Right ventricle myocardium inferior (tissue), 1 donor: ENCODE data around the gene FKBP3. TPM values are rescaled to one million over a fixed set of nuclear protein-coding genes. Genes with fewer than 3 reads are reported as not detected.
"Not testable (repeated sequence)": the region's sequence is repeated elsewhere in the genome, so short reads cannot be mapped to it uniquely, and the experiment has no call there.

Experiments used
- ATAC-seq: fragments of 200-7000 bp; cut with Tn5 transposase; one replicate; pipeline ENCODE4 v1.9.1; 2020; ENCODE audit warnings: mild to moderate bottlenecking, moderate library complexity
- DNase-seq: peaks from one replicate; pipeline ENCODE4 v3.0.0; 2021; ENCODE audit errors: missing footprints
- intact Hi-C: fragments of 100-400 bp; cut with DNase I; formaldehyde crosslinking; loops from one replicate; pipeline ENCODE4 v1.11.0; 2022
- long read RNA-seq: library from polyadenylated mRNA; unstranded; transcript quantifications from one replicate; pipeline ENCODE4 v2.0.0, GENCODE V29; 2021
- total RNA-seq: library from RNA; stranded (reverse); fragmentation: NEBNext Ultra II Directional; extraction: Animal tissue kit (Norgen Biotek cat#: 25700); gene quantifications from one replicate; pipeline ENCODE4 v1.2.1, GENCODE V29; 2021
- donor health status: DM: no; HTN: yes; CAD: no; lungs with severe emphysema.

Gene FKBP3
- 121 TPM for total RNA-seq
- long read RNA-seq, transcript FKBP3-202 (7 exons, 1,346 nt) = major isoform, 43 of 44 reads
- long read RNA-seq, partial matches to known transcripts = 1 of 44 reads
- long read RNA-seq, other reads (novel, unspliced or antisense) = 0 of 44 reads

GRCh38 chr14:45134051-45134958 is at the start of gene FKBP3:
Gene FKBP3, minus strand, starts transcription at chr14:45134481. Its CDS starts 25 bp downstream, at chr14:45134456.
- intact Hi-C loops = loop anchor here (1.0 to 5.0 kb wide), 5 partner anchors 50 to 222 kb away; partner anchors contain the start of genes MIS18BP1, PRPF39 and TOGARAM1
- peak; percentile 98 for DNase-seq

GRCh38 chr14:45181806-45182205 is 47.5 kb upstream of the FKBP3 start:
- ATAC-seq (no peak), DNase-seq (no peak)
- intact Hi-C loops = no loop called here

More at GRCh38 chr14:45134051-45134958, at the start of gene FKBP3:
- peak; percentile 99 for ATAC-seq

- DNase-seq (no peak), ATAC-seq (no peak)
- intact Hi-C loops = no loop called here
Measured at GRCh38 chr14:45181329-45181728, 47.0 kb upstream of the FKBP3 start.

GRCh38 chr14:45177076-45177475 is 42.8 kb upstream of the FKBP3 start:
- ATAC-seq (no peak), DNase-seq (no peak)
- intact Hi-C loops = no loop called here

GRCh38 chr14:45169906-45170305 is 35.6 kb upstream of the FKBP3 start:
- no peak for ATAC-seq
- DNase-seq = no peak
- intact Hi-C loops = no loop called here

- ATAC-seq (no peak), DNase-seq (no peak)
- intact Hi-C loops = no loop called here
Measured at GRCh38 chr14:45156067-45156466, 21.8 kb upstream of the FKBP3 start.

GRCh38 chr14:45150386-45150890 is 16.2 kb upstream of the FKBP3 start:
- ATAC-seq (no peak), DNase-seq (no peak)
- intact Hi-C loops = no loop called here

GRCh38 chr14:45149602-45150001 is 15.3 kb upstream of the FKBP3 start:
- no peak for ATAC-seq
- intact Hi-C loops = no loop called here
- no peak for DNase-seq

GRCh38 chr14:45145214-45145613 is 10.9 kb upstream of the FKBP3 start:
- ATAC-seq = no peak
- DNase-seq = no peak
- intact Hi-C loops = no loop called here

GRCh38 chr14:45144658-45145057 is 10.4 kb upstream of the FKBP3 start:
- ATAC-seq (no peak), DNase-seq (no peak)
- intact Hi-C loops = no loop called here

- DNase-seq, intact Hi-C loops, ATAC-seq: not testable (repeated sequence)
Measured at GRCh38 chr14:45142083-45142482, 7.8 kb upstream of the FKBP3 start.

GRCh38 chr14:45140661-45141187 is 6.4 kb upstream of the FKBP3 start:
- DNase-seq (no peak), ATAC-seq (no peak)
- intact Hi-C loops = no loop called here

- no peak for DNase-seq
- intact Hi-C loops = no loop called here
- no peak for ATAC-seq
Measured at GRCh38 chr14:45136399-45136798, 2.1 kb upstream of the FKBP3 start.

- intact Hi-C loops = loop anchor here (2.0 kb wide), 2 partner anchors 51 to 223 kb away; partner anchors contain the start of gene PRPF39
- ATAC-seq (peak; percentile 78), DNase-seq (peak; percentile 91)
Measured at GRCh38 chr14:45135659-45136395, 1.5 kb upstream of the FKBP3 start, which contains the start of gene FANCM. Gene FANCM, plus strand, starts transcription at chr14:45135930. Its CDS starts 102 bp downstream, at chr14:45136032.

GRCh38 chr14:45135156-45135555 is 875 bp upstream of the FKBP3 start:
- intact Hi-C loops = loop anchor here (2.0 kb wide), 2 partner anchors 50 to 222 kb away; partner anchors contain the start of gene PRPF39
- DNase-seq (no peak), ATAC-seq (no peak)

GRCh38 chr14:45133683-45134050 is 614 bp downstream of the FKBP3 start:
- no peak for DNase-seq
- intact Hi-C loops = loop anchor here (1.0 to 5.0 kb wide), 5 partner anchors 49 to 221 kb away; partner anchors contain the start of genes MIS18BP1, PRPF39 and TOGARAM1
- ATAC-seq = peak; percentile 4

GRCh38 chr14:45128963-45129629 is 5.2 kb downstream of the FKBP3 start:
- intact Hi-C loops = no loop called here
- ATAC-seq = no peak
- DNase-seq = no peak

- intact Hi-C loops = no loop called here
- ATAC-seq = no peak
- DNase-seq = no peak
Measured at GRCh38 chr14:45125754-45126153, 8.5 kb downstream of the FKBP3 start.
